Measurements from ENCODE around the gene KRT77. TPM values are rescaled to one million over a fixed set of nuclear protein-coding genes. Genes with fewer than 3 reads are reported as not detected.

Gene KRT77
- total RNA-seq, 1 experiment from 2014 or later, result not detected

DNA sequence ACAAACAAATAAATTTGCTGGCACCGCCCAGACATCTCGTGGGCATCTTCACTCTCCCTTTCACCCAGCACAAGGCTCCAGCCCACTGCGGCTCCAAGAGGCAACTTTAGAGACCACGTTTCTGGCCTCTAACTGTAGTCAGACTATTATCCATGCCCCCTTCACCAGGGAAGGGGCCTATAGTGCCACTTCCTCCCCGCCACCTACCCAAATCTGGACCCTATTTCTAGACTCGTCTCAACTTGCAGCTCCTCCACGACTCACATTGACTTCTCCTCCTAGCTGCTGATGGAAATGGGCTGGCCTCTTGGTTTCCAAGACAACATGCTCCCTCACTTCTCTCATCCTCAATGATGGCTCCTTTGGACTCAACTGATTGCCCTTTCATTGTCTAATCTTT is 35.4 kb downstream of the KRT77 start:
- in situ Hi-C loops (cut with HindIII; ENCODE audit: low pct_unique_long_range_greater_than_20kb, low sequenced_read_pairs), result no loop called here
- no peak for DNase-seq (ENCODE audit: low read depth)

DNA sequence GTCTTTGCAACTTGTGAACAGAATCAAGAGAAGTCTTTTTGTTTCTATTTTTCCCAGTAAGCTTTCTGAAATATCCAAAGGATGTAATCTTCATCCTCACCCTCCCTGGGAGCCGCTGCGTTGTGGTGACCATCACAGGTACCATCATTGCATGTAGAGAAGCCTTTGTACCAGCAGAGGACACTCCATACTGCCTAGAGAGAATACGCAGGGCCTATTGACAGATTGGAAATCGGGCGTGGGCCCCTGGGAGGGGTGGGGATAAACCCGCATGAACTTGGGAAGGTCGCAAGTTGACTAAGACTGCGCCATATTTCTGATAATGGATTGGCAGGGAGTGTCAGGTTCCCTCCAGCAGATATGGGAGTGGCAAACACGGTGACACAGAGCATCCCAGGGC is 35.8 kb downstream of the KRT77 start:
- no peak for DNase-seq (ENCODE audit: low read depth)
- in situ Hi-C loops (cut with HindIII; ENCODE audit: low pct_unique_long_range_greater_than_20kb, low sequenced_read_pairs), result no loop called here

DNA sequence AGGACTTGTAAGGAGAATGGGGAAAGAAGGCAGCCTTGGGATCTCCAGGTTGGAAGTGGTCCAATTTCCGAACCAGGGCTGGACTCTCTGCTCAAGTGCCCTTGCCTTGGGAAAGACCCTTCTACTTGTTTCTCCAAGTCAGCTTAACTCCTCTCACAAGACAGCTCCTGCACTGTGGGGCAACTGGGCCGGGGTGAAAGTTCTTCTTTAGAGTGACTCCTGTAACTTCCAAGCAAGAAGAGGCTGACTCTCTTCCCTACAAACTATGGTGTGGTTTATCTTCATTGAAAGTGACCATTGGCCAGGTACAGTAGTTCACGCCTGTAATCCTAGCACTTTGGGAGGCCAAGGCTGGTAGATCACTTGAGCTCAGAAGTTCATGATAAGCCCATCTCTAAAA is 36.9 kb downstream of the KRT77 start:
- in situ Hi-C loops (cut with HindIII; ENCODE audit: low pct_unique_long_range_greater_than_20kb, low sequenced_read_pairs), result no loop called here
- no peak for DNase-seq (ENCODE audit: low read depth)

DNA sequence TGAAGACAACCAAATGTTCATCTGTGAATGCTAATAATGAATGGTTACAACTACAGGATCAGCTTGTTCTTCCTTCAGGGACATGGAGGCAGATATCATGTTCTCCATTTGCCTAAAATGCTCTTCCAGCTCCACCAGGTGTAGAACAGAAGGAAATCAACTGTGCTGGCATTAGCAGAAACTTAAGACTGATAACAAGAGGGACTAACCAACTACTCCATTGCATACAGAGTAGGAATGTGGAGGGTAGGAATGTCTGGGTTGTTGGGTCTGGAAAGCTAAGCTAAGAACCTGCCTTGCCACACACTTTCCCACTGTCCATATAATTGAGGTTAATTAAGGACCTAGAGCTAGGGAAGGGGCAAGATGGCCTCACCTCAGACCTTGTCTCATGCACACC is 39.9 kb downstream of the KRT77 start:
- in situ Hi-C loops (cut with HindIII; ENCODE audit: low pct_unique_long_range_greater_than_20kb, low sequenced_read_pairs), result no loop called here

DNA sequence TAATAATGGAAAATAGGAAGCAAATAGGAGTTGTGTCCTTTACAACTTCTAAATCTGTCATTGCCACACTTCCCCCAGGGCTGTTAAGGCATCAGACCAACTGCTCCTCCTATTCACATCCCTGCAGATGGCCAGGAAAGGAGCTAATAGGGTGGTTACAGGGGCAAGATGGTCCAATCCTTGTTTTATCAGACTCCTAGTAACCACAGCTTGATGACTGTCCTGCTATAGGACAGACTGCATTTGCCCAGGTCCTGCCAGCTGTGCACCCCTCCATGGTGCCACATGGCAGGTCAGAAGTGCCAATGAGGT is 40.5 kb downstream of the KRT77 start:
- in situ Hi-C loops (cut with HindIII; ENCODE audit: low pct_unique_long_range_greater_than_20kb, low sequenced_read_pairs), result no loop called here
- no peak for DNase-seq (ENCODE audit: low read depth)

More for the DNA sequence above, 39.9 kb downstream of the KRT77 start:
- no peak for DNase-seq (ENCODE audit: low read depth)

DNA sequence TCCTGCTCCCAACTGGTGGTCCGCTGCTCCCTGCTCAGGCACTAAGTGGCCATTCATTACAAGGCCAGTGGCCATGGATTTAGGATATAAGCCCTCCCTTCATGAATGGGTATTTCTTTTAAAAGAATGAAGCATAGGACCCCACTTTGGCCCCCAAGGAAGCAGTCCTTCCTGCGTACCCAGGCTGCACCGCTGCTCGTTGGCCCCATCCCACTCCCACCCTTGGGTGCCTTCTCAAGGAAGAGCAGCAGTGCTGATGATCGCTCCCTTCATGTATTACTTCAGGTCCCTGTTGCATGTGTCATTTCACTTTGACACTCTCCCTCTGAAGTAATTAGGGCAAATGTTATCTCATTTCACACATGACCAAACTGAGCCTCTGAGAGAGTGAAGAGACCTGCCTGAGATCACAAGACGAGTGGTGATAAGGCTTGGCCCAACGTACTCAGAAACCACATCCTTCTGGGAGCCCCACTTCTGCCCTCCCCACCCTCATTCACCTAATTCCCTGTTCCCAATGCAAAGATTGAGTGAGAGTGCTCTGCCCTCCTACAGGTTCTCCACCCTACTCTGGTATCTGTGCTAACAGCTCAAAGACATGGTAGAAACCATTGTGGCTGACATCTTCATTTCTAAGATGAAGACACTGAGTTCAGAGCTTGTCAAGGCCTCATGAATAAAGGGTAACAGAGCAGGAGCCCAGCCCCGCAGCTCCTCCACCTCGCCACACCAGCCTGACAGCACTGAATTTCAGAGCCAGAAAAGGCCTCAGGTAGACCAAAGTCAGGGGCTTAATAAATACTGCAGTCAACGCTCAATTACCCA is 41.0 kb downstream of the KRT77 start:
- DNase-seq (ENCODE audit: low read depth), result no peak
- in situ Hi-C loops (cut with HindIII; ENCODE audit: low pct_unique_long_range_greater_than_20kb, low sequenced_read_pairs), result no loop called here

DNA sequence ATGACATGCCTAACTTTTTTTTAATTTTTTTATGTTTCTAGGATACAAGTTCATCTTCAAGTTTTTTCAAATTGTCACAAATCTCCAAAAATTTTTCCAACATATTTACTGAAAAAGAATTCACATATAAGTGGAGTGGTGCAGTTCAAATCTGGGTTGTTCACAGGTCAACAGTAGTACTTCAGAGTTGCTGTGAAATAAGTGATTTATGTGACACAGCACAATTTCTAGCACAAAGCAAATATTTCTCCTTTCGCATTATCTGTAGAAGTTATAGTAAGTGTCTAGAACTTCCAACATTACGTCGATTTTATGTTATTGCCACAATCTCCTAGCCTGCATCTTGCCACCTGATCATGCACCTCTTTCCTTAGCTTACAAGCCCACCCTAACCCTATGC is 41.7 kb downstream of the KRT77 start:
- no peak for DNase-seq (ENCODE audit: low read depth)
- in situ Hi-C loops (cut with HindIII; ENCODE audit: low pct_unique_long_range_greater_than_20kb, low sequenced_read_pairs), result no loop called here

DNA sequence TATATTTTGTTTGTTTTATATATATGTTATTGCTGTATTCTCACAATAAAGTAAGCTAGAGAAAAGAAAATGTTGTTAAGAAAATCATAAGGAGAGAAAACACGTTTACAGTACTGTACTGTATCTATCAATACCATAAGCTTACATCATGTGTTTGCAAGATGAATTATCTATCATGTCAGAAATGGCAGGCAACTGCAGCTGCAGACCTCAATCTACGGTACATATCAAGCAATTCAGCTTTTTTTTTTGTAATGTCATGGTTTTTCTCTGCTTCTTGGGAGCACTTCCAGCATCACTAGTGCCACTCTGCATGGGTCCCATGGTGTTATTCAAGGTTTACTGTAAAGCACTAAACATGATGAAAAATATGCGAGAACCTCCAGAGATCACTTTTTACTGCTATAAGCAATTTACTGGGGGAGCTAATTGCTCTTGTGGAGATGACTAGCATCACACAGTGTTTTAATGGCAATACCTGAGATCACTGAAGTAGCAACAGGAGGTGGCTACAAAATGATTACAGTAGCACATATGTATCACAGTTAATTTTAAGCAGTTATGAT is 42.3 kb downstream of the KRT77 start:
- in situ Hi-C loops (cut with HindIII; ENCODE audit: low pct_unique_long_range_greater_than_20kb, low sequenced_read_pairs), result no loop called here
- no peak for DNase-seq (ENCODE audit: low read depth)

DNA sequence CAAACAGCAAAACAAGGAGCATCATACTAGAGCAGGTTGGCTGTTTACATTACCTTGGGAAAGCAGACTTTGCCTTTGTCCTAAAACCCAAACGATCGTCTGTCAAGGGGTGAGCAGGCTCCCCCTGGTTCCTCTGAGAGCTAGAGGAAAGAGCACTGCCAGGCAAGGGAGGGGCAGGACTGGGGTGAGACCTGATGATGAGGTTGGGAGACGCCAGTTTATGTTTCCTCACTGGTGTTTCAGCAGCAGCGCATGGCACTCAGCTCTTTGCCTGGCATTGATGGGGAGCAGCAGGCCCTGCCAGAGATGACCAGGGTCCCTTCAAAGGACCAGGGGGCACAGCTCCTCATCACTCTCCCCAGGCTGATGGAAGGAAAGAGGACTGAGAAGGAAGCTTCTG is 43.4 kb downstream of the KRT77 start:
- in situ Hi-C loops (cut with HindIII; ENCODE audit: low pct_unique_long_range_greater_than_20kb, low sequenced_read_pairs), result no loop called here
- no peak for DNase-seq (ENCODE audit: low read depth)

DNA sequence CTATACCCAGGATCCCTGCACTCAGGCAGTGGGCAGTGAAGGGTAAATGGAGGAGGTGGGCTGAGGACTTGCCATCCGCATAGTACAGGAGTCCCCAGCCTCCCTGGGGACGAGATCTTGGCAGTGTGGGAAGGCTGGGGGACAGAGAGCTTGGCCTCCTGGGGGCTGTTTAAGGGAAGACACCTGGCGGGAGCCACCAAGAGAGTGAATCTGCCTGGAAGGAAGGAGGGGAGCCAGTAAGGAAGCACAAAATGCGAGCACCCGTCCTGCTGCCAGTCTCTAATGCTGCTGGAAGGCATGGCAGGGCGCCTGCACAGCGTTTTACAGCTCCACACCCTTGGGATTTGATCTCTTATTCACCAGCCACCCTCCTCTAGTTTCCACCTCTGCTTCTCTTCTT is 43.9 kb downstream of the KRT77 start:
- in situ Hi-C loops (cut with HindIII; ENCODE audit: low pct_unique_long_range_greater_than_20kb, low sequenced_read_pairs), result no loop called here
- no peak for DNase-seq (ENCODE audit: low read depth)

DNA sequence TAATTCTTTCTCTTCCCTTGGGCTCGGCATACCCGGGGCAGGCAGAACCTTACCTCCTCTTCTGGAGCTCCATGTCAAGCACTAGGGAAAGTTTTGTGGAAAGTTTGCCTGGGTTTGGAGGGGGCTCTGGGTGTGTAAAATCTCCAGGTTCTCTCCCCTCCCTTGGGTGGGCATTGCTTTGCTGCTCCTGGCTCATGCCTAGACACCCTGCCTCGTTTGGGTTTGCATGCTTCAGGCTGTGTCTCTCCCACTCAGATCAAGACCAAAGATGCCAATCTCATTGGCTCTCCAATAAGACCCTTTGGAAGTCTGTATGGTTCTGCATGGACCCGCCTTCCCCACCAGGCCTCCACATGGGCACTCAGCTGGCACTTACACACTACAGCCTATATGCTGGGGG is 45.1 kb downstream of the KRT77 start:
- no peak for DNase-seq (ENCODE audit: low read depth)
- in situ Hi-C loops (cut with HindIII; ENCODE audit: low pct_unique_long_range_greater_than_20kb, low sequenced_read_pairs), result no loop called here

DNA sequence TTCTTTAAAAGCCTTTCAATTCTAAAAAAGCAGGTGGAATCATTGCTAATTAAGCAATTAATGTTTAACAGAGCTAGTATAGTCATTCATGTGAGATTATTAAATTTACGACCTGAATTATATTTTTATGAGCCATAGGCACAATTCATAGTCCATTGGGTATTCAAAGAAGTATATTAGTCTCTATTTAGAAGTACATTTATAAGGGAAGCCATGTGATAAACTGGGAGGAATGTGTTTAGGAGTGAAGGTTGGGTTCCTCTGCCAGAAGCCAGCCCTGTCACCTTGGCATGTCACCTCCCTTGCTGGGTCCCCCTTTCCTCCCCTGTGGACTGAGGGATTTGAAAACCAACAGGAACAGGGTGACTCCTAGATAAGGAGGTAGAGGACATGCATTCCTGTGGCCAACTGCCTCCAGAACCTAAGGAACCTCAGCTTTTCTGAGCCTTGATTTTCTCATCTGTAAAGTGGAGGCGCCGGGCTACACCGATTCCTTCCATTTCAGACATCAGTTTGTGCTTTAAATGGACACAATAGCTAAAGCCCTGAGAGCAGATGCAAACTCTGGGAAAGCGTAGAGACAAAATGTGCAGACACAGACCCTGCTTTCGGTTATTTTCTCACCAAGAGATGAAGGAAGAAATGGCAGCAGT is 45.9 kb downstream of the KRT77 start:
- no peak for DNase-seq (ENCODE audit: low read depth)
- in situ Hi-C loops (cut with HindIII; ENCODE audit: low pct_unique_long_range_greater_than_20kb, low sequenced_read_pairs), result no loop called here

DNA sequence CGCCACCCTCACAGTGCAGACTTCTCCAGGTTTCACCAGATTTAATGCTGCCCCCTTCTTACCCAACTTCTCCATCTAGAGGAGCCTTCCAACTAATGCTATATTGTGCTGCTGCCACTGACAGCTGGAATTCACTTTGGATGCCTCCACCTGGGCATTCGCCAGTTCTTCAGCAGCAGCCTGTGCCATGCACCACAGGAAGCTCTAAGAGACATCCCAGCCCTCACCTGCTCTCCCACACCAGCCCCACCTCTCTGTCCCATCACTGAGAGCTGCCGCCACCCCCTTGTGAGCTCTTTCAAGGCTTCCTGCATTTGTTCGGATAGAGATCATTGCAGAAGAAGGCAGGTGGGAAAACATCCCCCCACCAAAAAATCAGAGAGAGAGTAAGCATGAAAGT is 46.7 kb downstream of the KRT77 start:
- in situ Hi-C loops (cut with HindIII; ENCODE audit: low pct_unique_long_range_greater_than_20kb, low sequenced_read_pairs), result no loop called here
- no peak for DNase-seq (ENCODE audit: low read depth)

DNA sequence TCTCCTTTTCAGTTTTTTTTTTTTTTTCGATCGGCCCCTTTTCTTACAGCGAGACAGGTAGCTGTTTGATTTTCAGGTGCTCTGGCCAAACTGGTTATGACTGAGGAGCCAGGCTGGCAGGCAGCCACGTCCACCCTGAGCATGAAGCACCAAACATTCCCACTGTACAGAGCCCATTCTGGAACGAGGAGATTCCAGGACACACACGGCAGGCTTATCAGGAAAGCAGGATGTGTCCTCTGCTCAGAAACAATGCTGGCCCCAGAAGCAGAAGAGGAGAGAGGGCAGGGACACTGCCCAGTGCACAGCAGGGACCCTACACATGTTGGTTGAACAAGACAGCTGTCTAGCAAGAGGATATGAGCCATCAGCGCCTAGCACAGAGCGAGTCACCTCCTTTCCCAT is 47.6 kb downstream of the KRT77 start:
- DNase-seq (ENCODE audit: low read depth), result no peak
- in situ Hi-C loops (cut with HindIII; ENCODE audit: low pct_unique_long_range_greater_than_20kb, low sequenced_read_pairs), result no loop called here

DNA sequence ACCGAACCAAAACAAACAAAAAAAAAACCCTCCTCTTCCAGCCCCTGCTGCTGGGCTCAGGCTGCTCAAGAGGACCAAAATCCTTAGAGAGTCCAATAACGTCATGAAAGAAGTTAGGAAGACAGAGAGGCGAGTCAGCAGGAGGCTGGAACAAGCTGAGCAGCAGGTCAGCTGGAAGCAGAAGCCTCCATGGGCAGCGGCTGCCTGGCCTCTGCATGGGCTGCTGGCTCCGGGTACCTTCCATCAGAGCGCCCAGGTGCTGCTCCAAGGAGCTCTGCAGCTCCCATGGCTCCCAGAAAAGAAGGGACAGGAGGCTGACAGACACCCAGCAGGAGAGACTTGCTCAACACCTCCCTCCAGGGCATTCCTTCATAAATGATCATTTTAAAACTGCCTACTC is 48.1 kb downstream of the KRT77 start:
- DNase-seq (ENCODE audit: low read depth), result no peak
- in situ Hi-C loops (cut with HindIII; ENCODE audit: low pct_unique_long_range_greater_than_20kb, low sequenced_read_pairs), result no loop called here

DNA sequence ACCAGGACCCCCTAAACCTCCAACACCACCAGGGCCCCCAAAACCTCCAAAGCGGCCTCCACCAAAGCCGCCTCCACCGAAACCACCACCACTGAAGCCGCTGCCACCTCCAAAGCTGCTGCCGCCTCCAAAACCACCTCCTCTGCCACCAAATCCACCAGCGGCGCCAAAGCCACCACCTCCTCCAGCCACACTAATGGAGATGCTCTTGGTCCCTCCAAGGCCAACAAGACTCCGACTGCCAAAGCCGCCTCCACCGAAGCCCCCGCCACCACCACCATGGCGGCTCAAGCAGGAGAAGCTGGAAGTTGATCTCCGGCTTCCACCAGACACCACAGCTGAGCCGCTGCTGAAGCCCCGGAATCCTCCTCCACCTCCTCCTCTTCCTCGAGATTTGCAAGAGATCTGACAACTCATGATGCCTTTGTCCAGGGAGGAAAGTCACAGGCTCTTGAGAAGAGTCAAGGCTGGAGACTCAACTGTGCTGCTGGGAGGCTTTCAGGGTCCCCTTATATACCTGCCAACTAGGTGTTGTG is 51.5 kb downstream of the KRT77 start, which contains the start of gene KRT2:
KRT2 (minus strand) TSS at position 486 of the 536 bp plus-strand sequence; CDS start at position 417, 69 bp downstream.
- in situ Hi-C loops (cut with HindIII; ENCODE audit: low pct_unique_long_range_greater_than_20kb, low sequenced_read_pairs), result no loop called here
- DNase-seq (ENCODE audit: low read depth), result no peak

DNA sequence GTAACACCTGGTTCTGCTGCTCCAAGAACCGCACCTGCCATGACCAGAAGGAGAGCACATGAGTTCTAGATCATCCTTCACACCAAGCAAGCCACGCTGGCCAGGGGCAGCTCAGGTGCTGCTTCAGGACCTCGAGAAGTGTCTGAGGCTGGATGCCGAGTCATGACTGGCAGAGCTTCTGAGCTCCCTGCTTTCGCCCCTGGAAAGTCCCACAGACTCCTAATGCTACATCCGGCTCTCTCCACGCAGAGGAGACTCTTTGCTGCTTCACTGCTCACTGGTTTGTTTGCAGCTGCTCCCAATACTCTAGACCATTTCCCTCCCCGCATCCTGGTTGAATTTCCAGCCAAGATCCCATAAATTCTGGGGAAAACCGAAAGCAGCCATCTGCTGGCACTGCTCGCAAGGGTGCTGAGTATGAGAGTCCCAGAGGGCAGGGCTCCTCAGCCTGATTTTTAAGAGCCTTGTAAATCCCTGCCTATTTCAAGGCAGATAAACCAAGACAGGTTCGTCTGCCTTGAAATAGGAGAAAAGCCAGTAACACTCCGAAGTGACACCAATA is 52.7 kb downstream of the KRT77 start:
- peak; percentile 61 for DNase-seq (ENCODE audit: low read depth)
- in situ Hi-C loops (cut with HindIII; ENCODE audit: low pct_unique_long_range_greater_than_20kb, low sequenced_read_pairs), result no loop called here

DNA sequence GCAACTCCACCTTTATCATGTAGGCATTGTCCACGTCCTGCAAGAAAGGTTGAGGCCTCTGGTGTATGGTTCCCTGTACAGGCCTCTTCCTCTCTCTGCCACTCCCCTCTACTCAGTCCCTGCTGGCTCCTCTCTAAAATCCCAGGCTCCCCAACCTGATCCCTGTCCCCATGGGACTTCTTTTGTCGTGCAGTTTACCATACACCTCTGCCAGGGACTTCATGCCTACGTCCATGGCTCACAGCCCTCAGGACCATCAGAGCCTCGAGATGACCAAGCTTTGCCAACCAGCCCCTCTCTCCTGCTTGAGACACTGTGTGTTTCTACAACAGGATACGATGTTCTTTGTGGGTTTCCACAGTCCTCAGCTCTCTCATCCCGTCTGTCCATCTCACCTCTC is 54.3 kb downstream of the KRT77 start:
- in situ Hi-C loops (cut with HindIII; ENCODE audit: low pct_unique_long_range_greater_than_20kb, low sequenced_read_pairs), result loop anchor here (10.0 kb wide), 1 partner anchor 434 kb away; no protein-coding TSS in a partner anchor

DNA sequence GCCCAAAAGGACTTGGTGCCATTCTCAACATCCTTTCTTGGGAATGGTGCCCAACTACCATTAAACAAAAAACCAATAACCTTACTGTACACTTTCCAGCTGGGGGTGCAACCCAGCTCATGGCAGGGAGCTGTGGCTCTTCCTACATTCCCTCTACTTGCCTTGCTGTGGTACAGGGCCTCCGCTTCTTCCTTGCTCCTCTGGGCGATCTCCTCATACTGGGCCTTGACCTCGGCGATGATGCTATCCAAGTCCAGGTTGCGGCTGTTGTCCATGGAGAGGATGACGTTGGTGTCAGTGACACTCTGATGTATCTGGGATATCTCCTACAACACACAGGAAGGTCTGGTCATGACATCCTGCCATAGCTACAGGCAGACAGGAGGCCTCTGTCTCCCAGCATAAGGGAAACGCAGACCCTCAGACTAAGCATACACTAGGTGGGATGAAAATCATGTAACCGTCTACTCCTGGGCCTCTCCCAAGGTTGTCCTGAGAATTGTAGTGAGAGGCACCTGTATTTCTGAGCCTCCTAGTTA is 55.2 kb downstream of the KRT77 start:
- DNase-seq (ENCODE audit: low read depth), result no peak
- in situ Hi-C loops (cut with HindIII; ENCODE audit: low pct_unique_long_range_greater_than_20kb, low sequenced_read_pairs), result loop anchor here (10.0 kb wide), 1 partner anchor 433 kb away; no protein-coding TSS in a partner anchor

More for the DNA sequence above, 54.3 kb downstream of the KRT77 start:
- no peak for DNase-seq (ENCODE audit: low read depth)
